HG03432 (cell line): ENCODE data around the gene BAZ2B.

Source experiments
- ATAC-seq: cut with Tn5 transposase; IDR thresholded peaks from one replicate; pipeline ENCODE4 v1.9.1; 2021; ENCODE audit warnings: mild to moderate bottlenecking, moderate library complexity; ENCODE audit not compliant: unreplicated experiment

BAZ2B gene

GRCh38 chr2:159279700-159280099 lies 336.6 kb downstream of the BAZ2B start:
- ATAC-seq = no peak

- no peak for ATAC-seq
Observed at GRCh38 chr2:159275111-159275510, 341.2 kb downstream of the BAZ2B start.

DNA sequence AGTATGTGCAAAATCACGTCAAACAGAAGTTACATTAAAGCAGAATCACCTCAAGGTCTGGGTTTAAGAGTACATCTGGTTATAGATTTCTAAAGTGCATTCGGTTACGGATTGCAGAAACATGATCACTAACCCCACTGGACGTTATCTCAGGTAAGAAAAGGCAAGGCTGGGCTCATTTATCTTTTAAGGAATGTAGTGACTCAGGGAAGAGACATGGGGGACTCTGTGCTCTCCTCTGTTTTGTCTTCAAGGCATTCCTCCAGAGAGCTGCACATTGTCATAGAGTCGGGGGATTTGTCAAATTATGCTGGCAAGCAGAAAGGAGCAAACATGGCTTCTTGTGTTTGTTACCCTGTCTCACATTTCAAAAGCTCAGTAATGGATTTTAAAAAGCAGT lies 344.2 kb downstream of the BAZ2B start:
- no peak for ATAC-seq

DNA sequence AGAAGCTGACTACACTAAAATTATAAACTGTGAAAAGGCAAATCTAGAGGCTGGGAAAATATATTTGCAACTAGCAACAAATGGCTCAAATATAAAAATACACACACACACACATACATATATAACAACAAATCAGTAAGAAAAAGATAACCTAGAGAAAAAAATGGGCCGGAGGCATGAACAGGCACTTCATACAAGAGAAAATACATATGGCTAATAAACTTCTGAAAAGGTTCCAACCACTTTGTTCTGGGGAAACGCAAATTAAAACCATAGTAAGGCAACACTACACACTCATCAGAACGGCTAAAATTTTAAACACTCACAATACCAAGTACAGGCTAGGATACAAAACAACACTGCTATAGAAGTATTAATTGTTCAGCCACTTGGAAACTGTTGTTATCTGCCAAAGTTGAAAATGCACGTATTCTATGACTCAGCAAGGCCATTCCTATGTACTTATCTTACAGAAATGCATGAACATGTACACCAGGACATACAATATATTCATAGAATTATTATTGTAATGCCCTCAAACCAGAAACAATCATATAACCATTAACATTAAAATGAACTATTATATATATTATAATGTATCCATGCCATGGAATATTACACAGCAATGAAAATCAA lies 345.5 kb downstream of the BAZ2B start:
- ATAC-seq = no peak
